Astrocyte (in vitro differentiated cells and primary cell): ENCODE results near the gene TSEN54. TPM values are rescaled to one million over a fixed set of nuclear protein-coding genes. Genes with fewer than 3 reads are reported as not detected.

ENCODE experiments used
- DNase-seq: peaks from one replicate; pipeline ENCODE4 v3.0.0-alpha.2; 2010; ENCODE audit warnings: low read depth
- FAIRE-seq: peaks from 2 replicates; lab custom pipeline; 2011; peaks lifted over from hg19 to GRCh38; lab: Jason Lieb, UNC
- H2AFZ ChIP-seq: 2 replicates; pipeline ENCODE4 v1.6.0; 2012; ENCODE audit warnings: low read depth, low read length, inconsistent platforms
- H3K27ac ChIP-seq: 2 replicates; pipeline ENCODE4 v1.5.1; 2011; ENCODE audit warnings: low read depth, low read length, inconsistent platforms
- H3K27me3 ChIP-seq: 2 replicates; pipeline ENCODE4 v1.6.0; 2011; ENCODE audit warnings: low read length, inconsistent platforms; ENCODE audit not compliant: insufficient read depth
- H3K36me3 ChIP-seq: 2 replicates; pipeline ENCODE4 v1.5.1; 2011; ENCODE audit warnings: low read length, inconsistent platforms; ENCODE audit not compliant: insufficient read depth
- H3K4me1 ChIP-seq: 2 replicates; pipeline ENCODE4 v1.5.1; 2011; ENCODE audit warnings: low read length, inconsistent platforms; ENCODE audit not compliant: insufficient read depth
- H3K4me2 ChIP-seq: 2 replicates; pipeline ENCODE4 v1.6.0; 2012; ENCODE audit warnings: low read length, inconsistent platforms
- H3K4me3 ChIP-seq: 2 replicates; pipeline ENCODE4 v1.5.1; 2011; ENCODE audit warnings: low read depth, mild to moderate bottlenecking, low read length, inconsistent platforms; ENCODE audit not compliant: insufficient read depth
- H3K79me2 ChIP-seq: 2 replicates; pipeline ENCODE4 v1.6.0; 2012; ENCODE audit warnings: mild to moderate bottlenecking, low read length, inconsistent platforms; ENCODE audit not compliant: insufficient read depth
- H3K9ac ChIP-seq: 2 replicates; pipeline ENCODE4 v1.6.0; 2012; ENCODE audit warnings: mild to moderate bottlenecking, low read length, inconsistent platforms
- H3K9me3 ChIP-seq: 2 replicates; pipeline ENCODE4 v1.5.1; 2012; ENCODE audit warnings: low read depth, mild to moderate bottlenecking, low read length, inconsistent platforms; ENCODE audit not compliant: insufficient read depth
- H4K20me1 ChIP-seq: 2 replicates; pipeline ENCODE4 v1.6.0; 2012; ENCODE audit warnings: low read length, inconsistent platforms; ENCODE audit not compliant: insufficient read depth
- H3K27ac Mint-ChIP-seq: one replicate; pipeline ENCODE4 v1.8.0; 2021; ENCODE audit warnings: mild to moderate bottlenecking, mixed read lengths; ENCODE audit not compliant: unreplicated experiment
- H3K27me3 Mint-ChIP-seq: one replicate; pipeline ENCODE4 v1.8.0; 2021; ENCODE audit warnings: low read depth, mixed read lengths; ENCODE audit not compliant: unreplicated experiment
- H3K36me3 Mint-ChIP-seq: one replicate; pipeline ENCODE4 v1.8.0; 2021; ENCODE audit warnings: low read depth, mixed read lengths; ENCODE audit not compliant: unreplicated experiment
- H3K4me1 Mint-ChIP-seq: one replicate; pipeline ENCODE4 v1.8.0; 2021; ENCODE audit warnings: low read depth, mixed read lengths; ENCODE audit not compliant: unreplicated experiment
- H3K4me3 Mint-ChIP-seq: one replicate; pipeline ENCODE4 v1.8.0; 2021; ENCODE audit warnings: mild to moderate bottlenecking, moderate library complexity, mixed read lengths; ENCODE audit not compliant: unreplicated experiment
- H3K9me3 Mint-ChIP-seq: one replicate; pipeline ENCODE4 v1.8.0; 2021; ENCODE audit warnings: mild to moderate bottlenecking, mixed read lengths; ENCODE audit not compliant: unreplicated experiment
- CTCF ChIP-seq: IDR thresholded peaks from 2 replicates; pipeline ENCODE4 v1.5.1; 2011; ENCODE audit warnings: low read depth, mild to moderate bottlenecking, inconsistent platforms, low read length, moderate library complexity; ENCODE audit not compliant: insufficient read depth
- EZH2 ChIP-seq: IDR thresholded peaks from 2 replicates; pipeline ENCODE4 v1.6.1; 2012; ENCODE audit warnings: mild to moderate bottlenecking, low read length, inconsistent platforms; ENCODE audit not compliant: insufficient read depth
- total RNA-seq: library from RNA; stranded (reverse); gene quantifications from 2 replicates; pipeline ENCODE4 v1.2.1, GENCODE V29; 2021

The TSEN54 gene
- total RNA-seq, 1 donor from 2014 or later = 16.5 TPM

- Histone ChIP-seq H4K20me1 (peaks cover 44% of the 10 kb centered on the region), H3K9me3 (no peaks in the 10 kb centered on the region), H3K4me2 (no peak overlapping the region), H3K36me3 (no peaks in the 10 kb centered on the region), H2AFZ (no peak overlapping the region), H3K79me2 (peaks cover 15% of the 10 kb centered on the region), H3K4me1 (peaks cover 3% of the 10 kb centered on the region), H3K4me3 (no peak overlapping the region), H3K27me3 (no peaks in the 10 kb centered on the region), H3K9ac (no peak overlapping the region), H3K27ac (no peak overlapping the region)
- FAIRE-seq (no peak), DNase-seq (no peak)
- TF ChIP-seq CTCF = no peak
- TF ChIP-seq EZH2 = no peak
- Mint-ChIP-seq H3K27ac (no peak overlapping the region), H3K36me3 (peaks cover 7% of the 10 kb centered on the region), H3K4me1 (peaks cover 12% of the 10 kb centered on the region), H3K27me3 (no peaks in the 10 kb centered on the region), H3K9me3 (no peaks in the 10 kb centered on the region), H3K4me3 (no peak overlapping the region)
These were observed 34.0 kb upstream of the TSEN54 start for GRCh38 chr17:75482098-75482942.

GRCh38 chr17:75485688-75486087, 30.6 kb upstream of the TSEN54 start:
- H3K4me3 ChIP-seq = no peak overlapping the region
- peaks cover 8% of the 10 kb centered on the region for H3K79me2 ChIP-seq
- no peak overlapping the region for H3K9ac ChIP-seq
- peaks cover 11% of the 10 kb centered on the region for H3K36me3 Mint-ChIP-seq
- H3K4me1 Mint-ChIP-seq = peaks cover 8% of the 10 kb centered on the region
- no peak overlapping the region for H3K4me3 Mint-ChIP-seq
- no peak overlapping the region for H2AFZ ChIP-seq
- no peaks in the 10 kb centered on the region for H3K36me3 ChIP-seq
- no peak for DNase-seq
- no peaks in the 10 kb centered on the region for H3K27me3 ChIP-seq
- TF ChIP-seq CTCF (no peak), EZH2 (no peak)
- H3K27ac Mint-ChIP-seq = no peak overlapping the region
- H3K4me2 ChIP-seq = no peak overlapping the region
- no peaks in the 10 kb centered on the region for H3K9me3 ChIP-seq
- FAIRE-seq = no peak
- H3K4me1 ChIP-seq = peaks cover 9% of the 10 kb centered on the region
- H4K20me1 ChIP-seq = peaks cover 37% of the 10 kb centered on the region
- no peak overlapping the region for H3K27ac ChIP-seq
- no peaks in the 10 kb centered on the region for H3K27me3 Mint-ChIP-seq
- H3K9me3 Mint-ChIP-seq = peaks cover 2% of the 10 kb centered on the region

GRCh38 chr17:75486151-75486550, 30.2 kb upstream of the TSEN54 start:
- Histone ChIP-seq H3K27me3 (no peaks in the 10 kb centered on the region), H3K9me3 (no peaks in the 10 kb centered on the region), H3K4me2 (no peak overlapping the region), H3K4me1 (peaks cover 9% of the 10 kb centered on the region), H2AFZ (no peak overlapping the region), H3K79me2 (peaks cover 5% of the 10 kb centered on the region), H3K4me3 (no peak overlapping the region), H4K20me1 (peaks cover 33% of the 10 kb centered on the region), H3K9ac (no peak overlapping the region), H3K36me3 (no peaks in the 10 kb centered on the region), H3K27ac (no peak overlapping the region)
- Mint-ChIP-seq H3K9me3 (peaks cover 2% of the 10 kb centered on the region), H3K27ac (peak overlapping the region; percentile 47), H3K4me1 (peaks cover 8% of the 10 kb centered on the region), H3K4me3 (no peak overlapping the region), H3K36me3 (peaks cover 11% of the 10 kb centered on the region), H3K27me3 (no peaks in the 10 kb centered on the region)
- FAIRE-seq = no peak
- no peak for DNase-seq
- TF ChIP-seq EZH2 = no peak
- TF ChIP-seq CTCF = no peak
